D721Med (cell line): ENCODE results near the gene NRXN2.

Experiments
- DNase-seq: peaks from one replicate; pipeline ENCODE4 v3.0.0; 2011; ENCODE audit warnings: low spot score; ENCODE audit not compliant: insufficient read length
- FAIRE-seq: peaks from 2 replicates; lab custom pipeline; 2011; peaks lifted over from hg19 to GRCh38; lab: Jason Lieb, UNC
- TF ChIP-seq, protein P1 (sequence below): IDR thresholded peaks from 2 replicates; pipeline ENCODE4 v1.5.1; 2012; ENCODE audit warnings: mild to moderate bottlenecking, control low read depth; ENCODE audit not compliant: insufficient read depth; ENCODE audit errors: missing control alignments

The NRXN2 gene

DNA sequence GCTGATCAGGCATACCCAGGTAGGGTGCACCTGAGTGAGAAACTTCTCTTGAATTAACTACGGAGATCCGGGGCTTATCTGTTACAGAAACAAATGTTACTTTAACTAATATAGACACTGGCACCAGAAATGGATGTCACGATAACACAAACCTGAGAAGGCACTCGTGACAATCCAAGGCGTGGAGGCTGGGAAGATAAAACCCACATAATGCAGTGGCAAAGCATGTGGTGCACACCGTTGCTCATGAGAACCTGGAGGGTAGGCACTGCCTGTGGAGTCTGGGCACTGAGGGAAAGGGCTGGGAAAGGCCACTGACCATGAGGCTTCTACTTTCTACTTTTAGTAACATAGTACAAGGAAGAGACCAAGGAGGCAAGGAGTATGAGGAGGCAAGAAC, 109.3 kb downstream of the NRXN2 start:
- FAIRE-seq (no peak), DNase-seq (no peak)
- TF ChIP-seq, protein P1, sequence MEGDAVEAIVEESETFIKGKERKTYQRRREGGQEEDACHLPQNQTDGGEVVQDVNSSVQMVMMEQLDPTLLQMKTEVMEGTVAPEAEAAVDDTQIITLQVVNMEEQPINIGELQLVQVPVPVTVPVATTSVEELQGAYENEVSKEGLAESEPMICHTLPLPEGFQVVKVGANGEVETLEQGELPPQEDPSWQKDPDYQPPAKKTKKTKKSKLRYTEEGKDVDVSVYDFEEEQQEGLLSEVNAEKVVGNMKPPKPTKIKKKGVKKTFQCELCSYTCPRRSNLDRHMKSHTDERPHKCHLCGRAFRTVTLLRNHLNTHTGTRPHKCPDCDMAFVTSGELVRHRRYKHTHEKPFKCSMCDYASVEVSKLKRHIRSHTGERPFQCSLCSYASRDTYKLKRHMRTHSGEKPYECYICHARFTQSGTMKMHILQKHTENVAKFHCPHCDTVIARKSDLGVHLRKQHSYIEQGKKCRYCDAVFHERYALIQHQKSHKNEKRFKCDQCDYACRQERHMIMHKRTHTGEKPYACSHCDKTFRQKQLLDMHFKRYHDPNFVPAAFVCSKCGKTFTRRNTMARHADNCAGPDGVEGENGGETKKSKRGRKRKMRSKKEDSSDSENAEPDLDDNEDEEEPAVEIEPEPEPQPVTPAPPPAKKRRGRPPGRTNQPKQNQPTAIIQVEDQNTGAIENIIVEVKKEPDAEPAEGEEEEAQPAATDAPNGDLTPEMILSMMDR = no peak

DNA sequence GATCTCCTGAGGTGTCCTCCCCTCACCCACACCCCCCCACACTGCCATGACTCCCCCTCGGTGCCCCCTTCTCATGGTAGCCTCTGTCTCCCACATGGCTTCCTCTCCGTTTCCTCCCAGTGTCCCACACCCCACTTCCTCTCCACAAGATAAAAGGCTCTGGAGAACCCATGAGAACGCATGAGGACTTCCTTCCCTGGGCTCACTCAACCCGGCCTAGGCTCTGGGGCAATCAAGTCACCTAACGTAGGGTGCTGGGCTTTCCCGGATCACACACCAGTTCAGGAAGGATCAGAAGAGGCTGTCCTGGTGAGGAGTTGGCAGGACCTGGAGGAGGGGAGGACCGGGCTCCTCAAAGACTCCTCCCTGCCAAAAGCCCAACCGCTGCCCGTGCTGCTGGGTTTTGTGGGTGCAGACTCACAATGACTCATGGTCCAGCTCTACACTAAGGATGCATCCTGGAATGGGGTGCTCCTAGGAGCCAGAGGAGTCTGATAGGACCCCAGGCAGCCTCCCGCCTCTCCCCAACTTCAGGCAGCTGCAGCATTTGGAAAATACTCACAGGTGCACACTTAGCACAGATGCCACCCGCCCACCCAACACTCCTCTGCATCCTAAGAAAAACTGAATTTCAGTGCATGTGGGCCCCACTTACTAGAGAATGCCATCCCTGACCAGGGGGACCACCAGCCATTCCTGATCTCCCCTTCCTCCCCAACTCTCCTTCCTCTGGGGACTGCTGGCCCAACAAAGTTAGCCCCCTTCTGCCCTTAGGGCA, 110.9 kb downstream of the NRXN2 start:
- DNase-seq = no peak
- TF ChIP-seq, protein P1 = no peak
- no peak for FAIRE-seq

DNA sequence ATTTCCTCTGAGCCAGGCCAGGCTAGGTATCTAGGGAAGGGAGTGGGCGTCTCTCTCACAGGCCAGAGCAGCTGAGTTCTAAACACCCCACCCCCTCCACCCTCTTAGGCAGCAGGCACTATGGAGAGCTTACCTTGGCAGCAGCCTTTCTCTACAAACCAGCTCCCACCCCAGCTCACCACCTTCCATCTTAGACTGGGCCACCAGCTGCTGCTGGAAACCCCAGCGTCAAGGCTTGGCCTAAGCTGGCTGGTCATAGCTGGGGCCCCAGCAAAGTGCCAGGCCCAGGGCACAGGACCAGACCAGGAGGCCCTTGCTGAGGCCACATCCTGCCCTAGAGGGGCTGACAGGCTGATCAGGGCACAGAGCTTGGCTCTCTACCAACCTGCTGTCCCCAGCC, 111.8 kb downstream of the NRXN2 start:
- DNase-seq (no peak), FAIRE-seq (no peak)
- TF ChIP-seq, protein P1 = no peak

DNA sequence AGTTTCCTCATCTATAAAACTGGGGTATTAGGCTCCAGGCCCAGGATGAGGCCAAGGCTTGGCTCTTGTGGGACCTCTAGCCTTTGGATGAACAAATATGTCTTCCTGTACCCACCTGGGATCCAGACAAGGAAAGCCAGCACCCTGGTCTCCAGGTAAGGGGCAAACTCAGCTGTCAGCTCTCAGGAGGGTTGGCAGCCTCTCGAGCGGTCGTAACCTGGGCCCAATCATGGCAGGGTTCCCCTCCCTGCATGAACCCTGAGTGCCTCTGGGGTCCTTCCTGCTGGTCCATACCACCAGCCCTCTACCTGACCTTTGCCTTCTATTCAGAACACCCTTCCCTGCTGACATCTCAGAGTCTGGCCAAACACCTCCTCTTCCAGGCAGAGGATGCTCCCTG, 112.4 kb downstream of the NRXN2 start:
- TF ChIP-seq, protein P1 = no peak
- DNase-seq = no peak
- no peak for FAIRE-seq

DNA sequence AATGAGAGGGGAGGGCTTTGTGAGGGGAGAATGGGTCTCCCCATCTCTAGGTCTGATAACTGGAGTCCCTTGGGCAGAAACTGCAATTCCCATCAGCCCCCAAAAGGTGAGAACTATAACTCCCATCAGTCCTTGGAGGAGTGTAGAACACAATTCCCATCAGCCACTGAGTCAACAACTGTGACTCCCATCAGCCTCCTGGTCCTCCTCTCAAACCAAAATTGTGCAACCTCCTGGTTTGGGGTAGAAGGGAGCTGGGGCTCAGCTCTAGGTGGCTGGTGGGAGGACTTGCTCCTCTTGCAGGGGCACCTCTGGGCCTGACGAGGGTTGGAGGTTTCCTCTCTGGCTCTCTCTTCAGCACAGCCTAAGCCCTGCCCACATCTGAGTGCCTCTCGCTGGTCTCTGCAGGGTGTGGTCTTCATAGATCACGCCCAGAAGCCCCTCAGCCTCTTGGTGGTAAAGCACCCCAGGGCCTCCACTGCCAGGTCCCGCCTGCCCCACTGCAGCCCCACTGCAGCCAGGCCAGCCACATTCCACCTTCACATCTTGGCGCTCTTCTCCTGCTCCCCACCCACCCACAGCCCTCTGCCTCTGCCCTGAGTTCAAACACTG, 113.5 kb downstream of the NRXN2 start:
- TF ChIP-seq, protein P1 = no peak
- FAIRE-seq = no peak
- DNase-seq = no peak

DNA sequence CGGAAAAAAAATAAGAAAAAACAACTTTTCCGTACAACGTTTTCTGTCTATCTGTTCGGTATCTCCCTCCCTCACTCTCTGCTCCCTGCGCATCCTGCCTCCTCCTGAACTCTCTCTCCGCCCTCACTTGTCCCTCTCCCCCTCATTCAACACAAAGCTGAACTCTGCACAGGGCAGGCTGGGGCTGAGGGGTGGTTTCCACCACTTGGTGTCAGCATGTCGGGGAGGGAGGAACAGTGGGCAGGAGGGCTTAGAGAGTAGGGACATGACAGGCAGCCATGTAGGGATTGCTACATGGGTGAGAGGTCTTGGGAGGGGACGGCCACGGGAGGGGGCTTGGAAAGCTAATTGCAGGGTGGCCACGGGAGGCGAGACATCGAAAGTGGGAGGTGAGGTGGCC, 114.4 kb downstream of the NRXN2 start:
- no peak for FAIRE-seq
- TF ChIP-seq, protein P1 = no peak

DNA sequence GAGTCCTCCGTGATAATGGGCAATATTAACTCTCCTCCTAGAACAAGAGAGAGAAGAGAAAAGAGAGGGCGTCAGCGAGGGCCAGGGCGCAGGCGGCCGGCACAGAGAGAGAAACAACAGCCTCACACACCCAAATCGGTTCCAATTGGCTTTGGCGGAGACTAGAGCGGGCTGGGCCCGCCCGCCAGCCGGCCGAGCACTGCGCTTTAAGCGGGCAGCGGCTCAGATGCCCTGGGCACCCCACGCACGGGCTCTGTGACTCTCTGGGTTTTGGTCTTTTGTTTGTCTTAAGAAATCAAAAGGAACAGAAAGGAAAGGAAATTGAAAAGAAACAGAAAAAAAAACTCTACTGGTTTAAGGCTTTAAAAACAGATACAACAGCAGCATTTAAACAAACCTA, 115.0 kb downstream of the NRXN2 start:
- TF ChIP-seq, protein P1 = no peak
- DNase-seq (no peak), FAIRE-seq (no peak)

More for the DNA sequence above, 114.4 kb downstream of the NRXN2 start:
- no peak for DNase-seq
